Ramos (cell line): ENCODE results near the gene TMEM135.
"Not testable (repeated sequence)": the region's sequence is repeated elsewhere in the genome, so short reads cannot be mapped to it uniquely, and the experiment has no call there.

ENCODE experiments used
- in situ Hi-C: fragments of 300-500 bp; cut with MboI; formaldehyde crosslinking; loops from one replicate; pipeline ENCODE4 v1.14.3; 2022; ENCODE audit warnings: low sequenced_read_pairs; ENCODE audit not compliant: unreplicated experiment

Gene TMEM135

GRCh38 chr11:87134524-87135106, 96.9 kb downstream of the TMEM135 start:
- in situ Hi-C loops: no loop called here

GRCh38 chr11:87136236-87136635, 98.5 kb downstream of the TMEM135 start:
- in situ Hi-C loops: no loop called here

- in situ Hi-C loops: no loop called here
Observed at GRCh38 chr11:87137711-87138110, 100.0 kb downstream of the TMEM135 start.

GRCh38 chr11:87139475-87139874, 101.7 kb downstream of the TMEM135 start:
- in situ Hi-C loops: no loop called here

GRCh38 chr11:87141322-87141721, 103.6 kb downstream of the TMEM135 start:
- in situ Hi-C loops: no loop called here

GRCh38 chr11:87141980-87142514, 104.3 kb downstream of the TMEM135 start:
- in situ Hi-C loops: no loop called here

- in situ Hi-C loops: no loop called here
Observed at GRCh38 chr11:87142594-87142993, 104.9 kb downstream of the TMEM135 start.

- in situ Hi-C loops: no loop called here
Observed at GRCh38 chr11:87143641-87144040, 105.9 kb downstream of the TMEM135 start.

- in situ Hi-C loops: no loop called here
Observed at GRCh38 chr11:87144252-87144651, 106.5 kb downstream of the TMEM135 start.

- in situ Hi-C loops: no loop called here
Observed at GRCh38 chr11:87148749-87149148, 111.0 kb downstream of the TMEM135 start.

GRCh38 chr11:87149782-87150181, 112.0 kb downstream of the TMEM135 start:
- in situ Hi-C loops: not testable (repeated sequence)

- in situ Hi-C loops: no loop called here
Observed at GRCh38 chr11:87150936-87151335, 113.2 kb downstream of the TMEM135 start.

GRCh38 chr11:87154246-87154645, 116.5 kb downstream of the TMEM135 start:
- in situ Hi-C loops: no loop called here

- in situ Hi-C loops: no loop called here
Observed at GRCh38 chr11:87156970-87157369, 119.2 kb downstream of the TMEM135 start.

GRCh38 chr11:87169076-87169475, 131.3 kb downstream of the TMEM135 start:
- in situ Hi-C loops: not testable (repeated sequence)

- in situ Hi-C loops: no loop called here
Observed at GRCh38 chr11:87173185-87174039, 135.7 kb downstream of the TMEM135 start.

GRCh38 chr11:87174870-87175269, 137.1 kb downstream of the TMEM135 start:
- in situ Hi-C loops: no loop called here

GRCh38 chr11:87176044-87176443, 138.3 kb downstream of the TMEM135 start:
- in situ Hi-C loops: no loop called here

GRCh38 chr11:87179621-87180020, 141.9 kb downstream of the TMEM135 start:
- in situ Hi-C loops: no loop called here

- in situ Hi-C loops: no loop called here
Observed at GRCh38 chr11:87180742-87181141, 143.0 kb downstream of the TMEM135 start.

- in situ Hi-C loops: no loop called here
Observed at GRCh38 chr11:87181143-87181542, 143.4 kb downstream of the TMEM135 start.
